ENCODE results near the gene FBXL13. TPM values are rescaled to one million over a fixed set of nuclear protein-coding genes. Genes with fewer than 3 reads are reported as not detected.

FBXL13 gene
- total RNA-seq, 2 donors from 2014 or later: 4.2 to 5.6 TPM

DNA sequence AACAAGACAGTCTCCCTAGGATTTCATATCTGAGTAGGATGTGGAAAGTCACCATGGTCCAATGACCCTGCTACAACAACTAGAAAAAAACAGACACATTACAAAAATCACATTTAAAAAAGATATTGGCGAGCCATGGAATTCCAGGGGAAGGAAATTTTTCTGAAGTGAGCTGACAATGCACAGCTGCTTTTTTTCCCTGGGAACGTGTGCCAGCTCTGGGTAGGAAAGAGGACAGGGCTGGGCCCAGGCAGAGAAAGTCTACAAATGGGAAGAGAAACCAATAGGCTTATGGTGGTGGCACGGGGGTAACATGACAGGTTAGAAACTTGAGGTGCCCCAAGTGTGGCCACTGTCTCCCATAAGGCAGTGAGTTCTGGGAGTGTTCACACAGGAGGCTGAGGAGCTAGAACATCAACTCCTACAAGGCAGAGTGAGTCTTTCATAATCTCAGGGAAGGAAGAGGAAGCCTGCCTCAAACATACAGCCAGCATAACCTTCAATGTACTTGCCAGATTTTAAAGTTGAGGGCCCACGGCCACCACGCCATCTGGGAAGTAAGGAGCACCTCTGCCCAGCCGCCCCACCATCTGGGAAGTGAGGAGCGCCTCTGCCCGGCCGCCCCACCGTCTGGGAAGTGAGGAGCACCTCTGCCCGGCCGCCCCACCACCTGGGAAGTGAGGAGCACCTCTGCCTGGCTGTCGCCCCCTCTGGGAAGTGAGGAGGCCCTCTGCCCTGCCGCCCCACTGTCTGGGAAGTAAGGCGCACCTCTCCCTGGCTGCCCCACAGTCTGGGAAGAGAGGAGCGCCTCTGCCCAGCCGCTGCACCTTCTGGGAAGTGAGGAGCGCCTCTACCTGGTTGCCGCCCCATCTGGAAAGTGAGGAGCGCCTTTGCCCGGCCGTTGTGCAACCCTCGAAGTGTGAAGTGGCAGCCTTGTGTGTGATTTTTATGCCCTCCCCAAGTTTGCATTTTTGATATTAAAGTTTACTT lies 5.9 kb downstream of the FBXL13 start:
- H3K9me3 ChIP-seq: no peaks in the 10 kb centered on the region
- DNase-seq (peak; percentile 85 to 89 (median 88)), ATAC-seq (peak; percentile 89)
- TF ChIP-seq POLR2A (IDR thresholded peaks at IDR 0.05): peak in 1 of 3 donors; percentile 32
- TF ChIP-seq, protein P1, sequence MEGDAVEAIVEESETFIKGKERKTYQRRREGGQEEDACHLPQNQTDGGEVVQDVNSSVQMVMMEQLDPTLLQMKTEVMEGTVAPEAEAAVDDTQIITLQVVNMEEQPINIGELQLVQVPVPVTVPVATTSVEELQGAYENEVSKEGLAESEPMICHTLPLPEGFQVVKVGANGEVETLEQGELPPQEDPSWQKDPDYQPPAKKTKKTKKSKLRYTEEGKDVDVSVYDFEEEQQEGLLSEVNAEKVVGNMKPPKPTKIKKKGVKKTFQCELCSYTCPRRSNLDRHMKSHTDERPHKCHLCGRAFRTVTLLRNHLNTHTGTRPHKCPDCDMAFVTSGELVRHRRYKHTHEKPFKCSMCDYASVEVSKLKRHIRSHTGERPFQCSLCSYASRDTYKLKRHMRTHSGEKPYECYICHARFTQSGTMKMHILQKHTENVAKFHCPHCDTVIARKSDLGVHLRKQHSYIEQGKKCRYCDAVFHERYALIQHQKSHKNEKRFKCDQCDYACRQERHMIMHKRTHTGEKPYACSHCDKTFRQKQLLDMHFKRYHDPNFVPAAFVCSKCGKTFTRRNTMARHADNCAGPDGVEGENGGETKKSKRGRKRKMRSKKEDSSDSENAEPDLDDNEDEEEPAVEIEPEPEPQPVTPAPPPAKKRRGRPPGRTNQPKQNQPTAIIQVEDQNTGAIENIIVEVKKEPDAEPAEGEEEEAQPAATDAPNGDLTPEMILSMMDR (IDR thresholded peaks at IDR 0.05): no peak
- no peaks in the 10 kb centered on the region for H3K27me3 ChIP-seq
- no peaks in the 10 kb centered on the region for H3K36me3 ChIP-seq (replicated peaks in 1 of 2; ENCODE audit: insufficient read depth in 1 of 2, low read depth in 2 of 2)
- H3K4me3 ChIP-seq: no peak overlapping the region
- 77 to 81% methylated on average over 13 to 23 of the region's 23 CpGs for WGBS, 2 donors
- peak overlapping the region; percentile 60 to 88 (median 76) for H3K27ac ChIP-seq
- peaks cover 22% of the 10 kb centered on the region for H3K4me1 ChIP-seq
- intact Hi-C loops (cut with DNase I): no loop called here

DNA sequence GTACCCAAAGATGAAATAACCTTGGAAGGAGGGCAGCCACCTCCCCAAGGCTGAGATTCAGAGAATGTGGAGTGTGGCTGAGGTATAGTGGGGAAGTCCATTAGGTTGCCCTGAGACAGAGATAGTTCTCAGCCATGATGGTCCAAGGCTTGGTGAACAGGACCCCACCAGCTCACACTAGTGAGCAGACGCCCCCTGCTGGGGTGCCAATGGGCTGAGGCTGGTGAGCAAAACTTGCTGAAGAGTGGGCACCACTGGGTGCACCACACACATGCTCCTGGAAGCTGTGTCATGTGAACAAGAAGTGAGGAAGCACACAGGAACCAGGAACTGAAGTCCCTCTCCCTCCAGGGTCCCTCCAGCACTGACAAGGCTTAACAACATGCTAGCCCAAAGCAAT lies 8.9 kb downstream of the FBXL13 start:
- ATAC-seq (no peak), DNase-seq (peak in 3 of 4 donors; percentile 19 to 48 (median 20))
- WGBS, 2 donors: 29 to 30% methylated on average over 1 of the region's 1 CpG
- Histone ChIP-seq H3K27me3 (no peaks in the 10 kb centered on the region), H3K4me3 (no peak overlapping the region), H3K9me3 (no peaks in the 10 kb centered on the region), H3K36me3 (replicated peaks in 1 of 2; ENCODE audit: insufficient read depth in 1 of 2, low read depth in 2 of 2) (no peaks in the 10 kb centered on the region), H3K27ac (no peak overlapping the region), H3K4me1 (peaks cover 20% of the 10 kb centered on the region)
- intact Hi-C loops (cut with DNase I): no loop called here
- no peak for TF ChIP-seq POLR2A (IDR thresholded peaks at IDR 0.05)
- TF ChIP-seq, protein P1 (IDR thresholded peaks at IDR 0.05): peak in 4 of 7 experiments; percentile 20 to 29 (median 21)

GRCh38 chr7:103063895-103064294 lies 10.7 kb downstream of the FBXL13 start:
- ATAC-seq: no peak
- 87 to 90% methylated on average over 3 of the region's 3 CpGs for WGBS, 2 donors
- intact Hi-C loops (cut with DNase I): no loop called here
- H3K9me3 ChIP-seq: no peaks in the 10 kb centered on the region
- no peaks in the 10 kb centered on the region for H3K36me3 ChIP-seq (replicated peaks in 1 of 2; ENCODE audit: insufficient read depth in 1 of 2, low read depth in 2 of 2)
- no peak overlapping the region for H3K4me3 ChIP-seq
- no peak for TF ChIP-seq POLR2A (IDR thresholded peaks at IDR 0.05)
- TF ChIP-seq, protein P1 (IDR thresholded peaks at IDR 0.05): no peak
- no peak for DNase-seq
- H3K4me1 ChIP-seq: peaks cover 18% of the 10 kb centered on the region
- no peak overlapping the region for H3K27ac ChIP-seq
- no peaks in the 10 kb centered on the region for H3K27me3 ChIP-seq

GRCh38 chr7:103059471-103059870 lies 15.1 kb downstream of the FBXL13 start:
- Histone ChIP-seq H3K27me3 (no peaks in the 10 kb centered on the region), H3K4me3 (no peak overlapping the region), H3K4me1 (peaks cover 4% of the 10 kb centered on the region), H3K36me3 (replicated peaks in 1 of 2; ENCODE audit: insufficient read depth in 1 of 2, low read depth in 2 of 2) (no peaks in the 10 kb centered on the region), H3K9me3 (no peaks in the 10 kb centered on the region), H3K27ac (peak overlapping the region in 3 of 4 donors; percentile 7 to 34 (median 29))
- no peak for TF ChIP-seq POLR2A (IDR thresholded peaks at IDR 0.05)
- TF ChIP-seq, protein P1 (IDR thresholded peaks at IDR 0.05): no peak
- intact Hi-C loops (cut with DNase I): no loop called here
- WGBS, 2 donors: 25 to 27% methylated on average over 2 of the region's 2 CpGs
- DNase-seq (no peak), ATAC-seq (peak; percentile 28)
